GM18526 (cell line): ENCODE results near the gene MARCHF9.
A peak's percentile ranks its signal among the peaks of the same experiment; 100 is the strongest.

Source experiments
- POLR2A ChIP-seq: IDR thresholded peaks from 3 replicates; pipeline ENCODE4 v1.6.1; 2011; ENCODE audit not compliant: insufficient read length; ENCODE audit errors: extremely low read depth

MARCHF9 gene

DNA sequence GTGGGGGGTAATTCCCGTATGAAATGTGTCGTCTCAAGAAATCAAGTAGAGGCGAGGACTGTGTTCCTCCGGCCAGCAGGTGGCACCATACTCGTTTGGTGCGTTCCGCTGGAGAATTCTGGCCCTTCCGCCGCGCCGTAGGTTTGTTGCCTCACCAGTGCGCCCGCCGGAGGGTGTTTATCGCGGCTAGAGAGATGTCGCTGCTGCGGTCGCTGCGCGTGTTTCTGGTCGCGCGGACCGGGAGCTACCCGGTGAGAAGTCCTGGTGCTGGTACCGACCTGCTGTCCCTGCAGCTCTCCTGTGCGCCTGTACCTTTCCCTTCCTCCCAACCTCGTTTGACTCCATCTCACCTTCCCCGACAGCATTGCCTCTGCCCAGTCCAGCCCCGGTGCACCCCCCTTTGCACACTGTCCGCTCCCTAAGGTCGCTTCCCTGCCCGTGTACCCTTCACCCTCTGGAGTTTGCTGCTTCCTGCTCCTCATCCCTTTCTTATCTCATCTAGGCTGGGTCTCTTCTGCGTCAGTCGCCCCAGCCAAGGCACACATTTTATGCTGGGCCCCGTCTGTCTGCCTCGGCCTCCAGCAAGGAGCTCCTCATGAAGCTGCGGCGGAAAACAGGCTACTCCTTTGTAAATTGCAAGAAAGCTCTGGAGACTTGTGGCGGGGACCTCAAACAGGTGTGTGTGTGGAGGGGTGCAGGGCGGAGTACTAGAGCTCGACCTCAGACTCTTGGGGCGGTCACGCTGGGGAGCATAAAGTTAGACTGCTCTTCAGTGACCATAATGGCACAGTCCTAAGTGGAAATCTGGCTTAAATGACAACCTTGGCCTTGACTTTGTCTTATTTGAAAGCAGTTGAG lies 27.9 kb downstream of the MARCHF9 start, which contains the start of gene TSFM:
TSS of gene TSFM (plus strand) at position 180 of the 858 bp plus-strand sequence. CDS start at position 195, 15 bp downstream.
- peak; percentile 92 for TF ChIP-seq POLR2A

DNA sequence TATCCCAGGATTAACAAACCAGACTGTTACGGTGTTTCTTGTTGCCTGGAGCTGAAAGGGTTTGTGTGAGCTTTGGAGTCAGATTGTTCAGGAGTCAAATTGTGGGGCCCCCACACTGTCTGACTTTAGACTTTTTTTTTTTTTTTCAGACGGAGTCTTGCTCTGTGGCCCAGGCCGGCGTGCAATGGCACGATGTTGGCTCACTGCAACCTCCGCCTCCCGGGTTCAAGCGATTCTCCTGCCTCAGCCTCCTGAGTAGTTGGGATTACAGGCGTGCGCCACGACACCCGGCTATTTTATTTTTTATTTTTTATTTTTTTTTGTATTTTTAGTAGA lies 28.5 kb downstream of the MARCHF9 start:
- no peak for TF ChIP-seq POLR2A

DNA sequence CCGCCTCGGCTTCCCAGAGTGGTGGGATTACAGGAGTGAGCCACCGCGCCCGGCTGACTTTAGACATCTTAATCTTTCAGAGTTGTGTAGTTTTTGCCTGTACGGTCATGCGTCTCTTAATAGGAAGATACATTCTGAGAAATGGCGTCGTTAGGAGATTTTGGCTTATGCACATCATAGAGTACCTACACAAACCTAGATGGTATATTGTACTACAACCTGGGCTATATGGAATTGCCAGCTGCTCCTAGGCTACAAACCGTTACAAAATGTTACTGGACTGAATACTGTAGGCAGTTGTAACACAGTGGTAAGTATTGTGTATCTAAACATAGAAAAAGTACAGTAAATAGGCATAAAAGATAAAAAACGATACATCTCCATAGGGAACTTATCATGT lies 29.0 kb downstream of the MARCHF9 start:
- no peak for TF ChIP-seq POLR2A

DNA sequence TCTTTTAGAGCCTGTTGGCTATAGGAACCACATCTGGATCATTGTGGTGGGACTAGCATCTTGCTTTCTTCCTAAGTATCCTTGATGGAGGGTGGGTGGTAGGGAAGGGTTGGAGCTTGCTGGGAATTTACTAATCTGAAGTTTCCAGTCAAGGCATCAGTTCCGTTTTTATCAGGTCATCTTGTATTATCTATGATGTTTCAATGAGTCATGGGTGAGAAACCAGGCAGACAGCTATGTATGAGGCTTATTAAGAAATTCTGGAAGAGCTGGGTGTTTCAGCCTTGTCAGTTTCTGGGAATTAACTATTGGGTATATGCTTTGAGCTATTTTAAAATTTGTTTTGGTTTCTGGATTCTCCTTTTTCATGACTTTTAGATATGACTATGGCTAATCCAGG lies 39.0 kb downstream of the MARCHF9 start:
- TF ChIP-seq POLR2A, result no peak

DNA sequence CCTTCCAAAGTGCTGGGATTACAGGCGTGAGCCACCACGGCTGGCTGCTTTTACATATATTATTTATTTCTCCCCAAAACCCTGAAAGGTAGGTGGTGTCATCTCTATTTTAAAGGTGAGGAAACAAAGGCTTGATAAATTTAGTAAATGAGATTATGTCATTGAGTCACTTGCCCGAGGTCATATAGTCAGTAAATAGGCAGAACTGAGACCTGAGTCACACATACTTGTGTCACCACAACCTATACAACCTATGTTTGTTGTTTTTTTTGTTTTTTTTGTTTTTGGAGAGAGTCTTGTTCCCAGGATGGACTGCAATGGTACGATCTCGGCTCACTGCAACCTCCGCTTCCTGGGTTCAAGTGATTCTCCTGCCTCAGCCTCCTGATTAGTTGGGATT lies 40.5 kb downstream of the MARCHF9 start:
- no peak for TF ChIP-seq POLR2A

DNA sequence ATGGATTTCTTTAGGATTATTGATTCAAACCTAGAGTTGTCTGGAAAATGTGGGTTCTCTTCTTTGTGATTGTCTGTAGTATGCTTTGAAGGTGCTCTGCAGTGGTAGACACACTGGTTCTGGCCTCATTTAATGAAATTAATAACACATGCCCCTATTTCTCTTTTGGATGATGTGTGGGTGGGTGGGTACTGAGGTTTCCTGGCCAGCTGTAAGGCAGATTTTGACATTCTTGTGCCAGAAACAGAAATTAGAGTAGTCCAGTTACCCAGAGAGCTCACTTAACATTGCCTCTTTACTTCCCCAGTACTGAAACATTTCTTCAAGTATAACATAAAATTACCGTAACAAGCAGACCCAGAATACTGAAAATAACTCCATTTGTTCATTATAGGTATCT lies 42.1 kb downstream of the MARCHF9 start:
- TF ChIP-seq POLR2A, result no peak

DNA sequence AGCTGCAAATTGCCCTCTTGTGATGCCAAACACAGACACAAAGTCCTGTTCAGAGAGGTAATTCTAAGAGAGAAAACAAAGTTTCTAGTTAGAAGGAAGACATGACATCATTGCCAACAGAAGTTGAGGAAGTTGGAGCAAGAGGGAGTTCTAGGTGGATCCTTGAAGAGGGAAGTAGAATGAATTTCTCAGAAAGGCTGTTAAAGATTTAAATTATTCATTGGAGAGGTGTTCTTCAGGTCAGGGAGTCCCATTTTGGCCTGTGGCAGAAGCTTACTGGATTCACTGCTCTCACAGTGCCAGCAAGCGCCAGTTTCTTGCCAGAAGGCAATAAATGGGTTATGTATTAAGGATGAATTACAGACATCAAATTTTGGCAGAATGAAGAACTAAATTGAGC lies 43.0 kb downstream of the MARCHF9 start:
- no peak for TF ChIP-seq POLR2A

DNA sequence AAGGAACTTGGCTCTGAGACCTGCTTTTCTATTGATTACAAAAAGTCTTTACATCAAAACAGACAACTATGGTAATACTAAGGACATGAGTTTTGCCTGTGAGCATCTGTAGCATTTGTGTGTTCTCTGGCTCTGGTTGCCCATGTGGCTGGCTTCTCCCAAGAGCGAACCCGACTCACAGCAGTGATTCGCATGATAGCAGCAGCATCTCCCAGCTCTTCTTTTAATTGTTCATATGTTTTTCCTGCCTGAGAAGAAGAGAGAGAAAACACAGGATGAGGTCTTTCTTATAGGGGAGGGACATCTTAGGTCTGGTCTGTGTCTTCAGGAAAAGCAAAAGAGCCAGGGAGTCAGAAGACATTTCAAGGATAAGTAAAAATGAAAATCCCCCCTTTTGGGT lies 46.1 kb downstream of the MARCHF9 start:
- TF ChIP-seq POLR2A, result no peak

DNA sequence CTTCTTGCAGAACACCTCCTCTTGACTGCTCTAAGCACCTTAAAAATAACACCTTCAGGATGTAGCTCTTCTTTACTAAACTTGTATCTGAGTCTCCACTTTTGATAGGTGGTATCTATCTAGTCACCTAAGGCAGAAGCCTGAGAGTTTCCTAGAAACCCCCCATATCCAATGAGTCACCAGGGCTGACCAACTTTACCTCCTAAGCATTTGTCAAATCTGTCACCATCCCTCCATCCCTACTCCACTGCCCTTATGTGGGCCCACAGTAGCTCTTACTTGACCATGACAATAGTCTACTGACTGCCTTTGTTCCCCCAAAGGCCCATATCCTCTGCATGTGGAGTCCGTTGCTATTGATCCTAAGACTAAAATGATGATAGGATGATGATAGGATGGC lies 47.7 kb downstream of the MARCHF9 start:
- no peak for TF ChIP-seq POLR2A

DNA sequence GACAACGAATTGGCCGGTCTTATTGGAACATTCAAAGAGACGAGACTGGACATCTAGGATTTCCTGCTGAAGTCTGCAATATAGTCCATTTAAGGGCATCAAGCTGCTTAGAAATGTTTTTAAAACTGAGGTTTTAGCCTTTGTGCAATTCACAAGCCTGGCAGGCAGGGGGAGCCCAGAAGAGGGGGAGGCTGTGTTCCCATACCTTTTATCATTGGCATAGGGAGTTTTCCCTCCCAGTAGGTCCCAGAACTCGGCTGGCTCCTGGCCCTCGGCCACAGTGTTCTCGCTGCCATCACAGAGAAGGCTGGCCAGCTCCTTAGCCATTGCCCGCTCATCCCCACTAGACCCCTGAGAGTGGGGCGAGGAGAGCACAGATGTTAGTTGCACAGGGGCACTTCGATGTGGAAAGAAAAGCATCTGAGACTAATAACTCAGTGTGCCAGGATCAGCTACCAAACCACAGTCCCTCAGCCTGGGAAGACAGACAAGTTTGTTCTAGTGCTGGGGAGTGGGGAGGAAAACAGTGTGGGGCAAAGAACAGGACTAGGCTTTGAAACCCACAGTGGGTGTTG lies 48.5 kb downstream of the MARCHF9 start:
- TF ChIP-seq POLR2A, result no peak

DNA sequence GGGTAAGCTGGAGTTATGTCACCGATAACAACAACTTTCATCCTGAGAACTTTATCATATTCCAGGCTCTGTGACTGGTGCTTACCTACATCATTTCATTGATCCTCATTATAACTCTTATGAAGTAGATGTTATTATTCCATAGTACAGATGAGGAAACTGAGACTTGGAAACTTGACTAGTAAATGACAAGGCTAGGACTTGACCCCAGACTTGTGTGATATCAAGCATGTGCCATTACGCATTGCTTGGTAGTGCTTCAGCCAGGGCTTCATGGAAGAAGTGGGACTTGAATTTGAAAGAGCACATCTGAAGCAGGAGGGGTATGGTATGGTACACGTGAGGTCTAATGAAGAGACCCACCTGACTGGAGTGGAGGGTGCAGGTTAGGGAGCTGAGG lies 51.8 kb downstream of the MARCHF9 start:
- TF ChIP-seq POLR2A, result no peak

DNA sequence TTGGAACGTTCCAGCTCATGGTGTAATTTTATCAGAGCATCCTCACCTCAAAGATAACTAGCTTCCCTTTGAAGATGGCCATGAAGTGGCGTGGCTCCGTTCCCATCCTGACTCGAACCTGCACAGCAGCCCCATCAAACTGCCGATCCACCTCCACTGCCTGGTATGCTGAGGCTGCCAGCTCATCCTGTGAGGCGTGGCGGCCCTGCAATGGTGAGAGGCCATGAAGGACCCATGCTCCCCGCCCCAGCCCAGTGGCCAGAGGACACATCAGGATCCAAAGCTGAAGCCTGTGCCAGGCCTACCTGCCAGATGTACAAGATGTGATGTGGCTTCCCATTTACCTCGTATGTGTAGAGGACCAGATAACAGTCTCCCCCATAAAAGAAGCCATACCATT lies 52.4 kb downstream of the MARCHF9 start:
- TF ChIP-seq POLR2A, result no peak

DNA sequence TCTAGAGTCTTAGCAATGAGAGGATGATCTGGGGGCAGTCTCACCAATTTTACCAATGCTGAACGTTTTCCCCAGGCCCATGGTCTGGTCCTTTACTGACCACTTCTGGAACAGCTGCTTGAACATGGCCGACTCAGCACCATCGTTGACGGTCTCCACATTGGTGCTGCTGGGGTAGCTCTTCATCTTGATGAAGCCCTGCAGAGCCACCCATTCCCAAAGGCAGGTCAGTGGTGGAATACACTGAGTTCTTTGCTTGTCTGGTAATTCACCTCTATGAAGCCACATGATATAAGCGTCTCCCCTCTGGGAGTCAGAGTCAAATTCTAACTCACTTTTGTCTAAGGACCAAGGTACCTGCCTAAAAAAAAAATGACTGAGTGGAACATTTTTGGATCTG lies 53.4 kb downstream of the MARCHF9 start:
- no peak for TF ChIP-seq POLR2A

DNA sequence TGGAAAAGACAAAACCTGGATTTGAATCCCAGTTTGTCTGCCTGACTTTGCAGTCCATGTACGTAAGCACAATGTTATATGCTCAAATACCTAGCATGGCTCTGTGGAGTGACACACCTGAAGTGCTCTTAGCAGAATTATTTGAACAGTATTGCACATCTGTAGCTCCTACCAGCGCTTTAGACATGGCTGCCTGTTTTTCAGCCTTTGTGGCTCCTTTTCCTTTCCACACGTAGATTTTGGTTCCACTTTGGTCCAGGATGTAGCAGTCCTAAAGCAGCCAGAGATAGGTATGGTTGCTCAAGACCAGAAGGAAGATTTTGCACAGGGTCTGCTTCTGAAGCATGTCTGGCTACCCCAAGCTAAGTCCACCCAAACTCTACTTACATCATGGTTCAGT lies 54.5 kb downstream of the MARCHF9 start:
- no peak for TF ChIP-seq POLR2A
